K562 (cell line): Measurements from ENCODE around the gene GRK1. TPM values are rescaled to one million over a fixed set of nuclear protein-coding genes. Genes with fewer than 3 reads are reported as not detected.

Experiments used
- ATAC-seq: fragments of 200-7000 bp; cut with Tn5 transposase; 3 replicates; pipeline ENCODE4 v1.9.1; 2020; ENCODE audit warnings: moderate library complexity
- BruUV-seq: library from RNA; stranded (reverse); fragments of 400-500 nt; replicated peaks from 2 replicates; lab custom pipeline; 2021; lab: Mats Ljungman, UMichigan
- CTCF ChIA-PET: fragments of 300-600 bp; formaldehyde crosslinking; extraction: SDS; loops from one replicate; lab custom pipeline; 2021; ENCODE audit warnings: low intra/inter-chr PET ratio; lab: Yijun Ruan, JAX
- POLR2A ChIA-PET: fragments of 300-600, 350-650 bp; sonication (Branson Sonifier 250); formaldehyde crosslinking; extraction: SDS; loops from one replicate; lab custom pipeline; 2021; ENCODE audit warnings: antibody characterized with exemption, inconsistent platforms; lab: Yijun Ruan, JAX
- DNase-seq, 4 experiments: peaks; one replicate each; pipeline versions ENCODE4 v3.0.0 to v3.0.0-alpha.2; 2011 to 2018; ENCODE audit warnings: low spot score in 3 of 4, mixed read lengths in 3 of 4; ENCODE audit errors: extremely low read depth in 1 of 4
- FAIRE-seq: peaks from 2 replicates; lab custom pipeline; 2011; peaks lifted over from hg19 to GRCh38; lab: Jason Lieb, UNC
- H2AFZ ChIP-seq: 2 replicates; pipeline ENCODE4 v1.6.0; 2011; ENCODE audit warnings: low read depth, low read length, control low read depth, inconsistent platforms
- H3K27ac ChIP-seq: fragments of 200-600 bp; 3 replicates; pipeline ENCODE4 v1.8.0; 2011; ENCODE audit warnings: low read depth, mild to moderate bottlenecking, control low read depth, inconsistent platforms, low read length, moderate library complexity, mixed read lengths; ENCODE audit errors: extremely low read depth
- H3K27me3 ChIP-seq, 2 experiments: fragments of 300-600 bp in 1 of 2; 2 replicates in 1 of 2; 3 replicates in 1 of 2; pipeline versions ENCODE4 v1.6.0 to v1.8.0; 2011; ENCODE audit warnings: inconsistent platforms in 2 of 2, low read length in 2 of 2, mild to moderate bottlenecking in 1 of 2, mixed read lengths in 1 of 2, moderate library complexity in 1 of 2; ENCODE audit not compliant: control insufficient read depth in 2 of 2, insufficient read depth in 2 of 2
- H3K36me3 ChIP-seq: fragments of 300-600 bp; 3 replicates; pipeline ENCODE4 v1.8.0; 2011; ENCODE audit warnings: mild to moderate bottlenecking, low read length, inconsistent platforms; ENCODE audit not compliant: control insufficient read depth, insufficient read depth
- H3K4me1 ChIP-seq, 2 experiments: fragments of 200-600 bp in 1 of 2; replicated peaks in 1 of 2; 2 replicates in 1 of 2; 3 replicates in 1 of 2; pipeline versions ENCODE4 v1.5.1 to v1.8.0; 2011; ENCODE audit warnings: inconsistent platforms in 2 of 2, low read length in 2 of 2, mild to moderate bottlenecking in 1 of 2, mixed read lengths in 1 of 2, moderate library complexity in 1 of 2; ENCODE audit not compliant: control insufficient read depth in 2 of 2, insufficient read depth in 2 of 2
- H3K4me2 ChIP-seq: 2 replicates; pipeline ENCODE4 v1.6.1; 2011; ENCODE audit warnings: low read length, control low read depth, inconsistent platforms, mixed read lengths; ENCODE audit not compliant: insufficient read depth
- H3K4me3 ChIP-seq: fragments of 200-600 bp; sonication (generic), shearing (Covaris generic); 2 replicates; pipeline ENCODE4 v1.5.1; 2016; ENCODE audit warnings: control low read depth, inconsistent platforms
- H3K79me2 ChIP-seq: fragments of 200-600 bp; 3 replicates; pipeline ENCODE4 v1.8.0; 2011; ENCODE audit warnings: low read length, inconsistent platforms; ENCODE audit not compliant: control insufficient read depth, insufficient read depth
- H3K9ac ChIP-seq, 2 experiments: 2 replicates each; pipeline versions ENCODE4 v1.6.0 to v1.6.1; 2011; ENCODE audit warnings: low read depth in 2 of 2, low read length in 2 of 2, control low read depth in 1 of 2, inconsistent platforms in 1 of 2, mild to moderate bottlenecking in 1 of 2, mixed read lengths in 1 of 2; ENCODE audit not compliant: insufficient read depth in 1 of 2
- H3K9me1 ChIP-seq: one replicate; pipeline ENCODE4 v1.6.0; 2011; ENCODE audit warnings: inconsistent platforms, mild to moderate bottlenecking, low read length, moderate library complexity; ENCODE audit not compliant: control insufficient read depth, insufficient read depth
- H3K9me3 ChIP-seq: replicated peaks from 2 replicates; pipeline ENCODE4 v1.5.1; 2011; ENCODE audit warnings: low read depth, low read length, inconsistent platforms; ENCODE audit not compliant: control insufficient read depth, insufficient read depth
- H4K20me1 ChIP-seq: replicated peaks from 2 replicates; pipeline ENCODE4 v1.6.1; 2011; ENCODE audit warnings: low read length, inconsistent platforms, mixed read lengths; ENCODE audit not compliant: control insufficient read depth, insufficient read depth
- BDP1 ChIP-seq: IDR thresholded peaks from 3 replicates; pipeline ENCODE4 v1.6.1; 2011; ENCODE audit not compliant: insufficient read length, insufficient read depth
- CEBPZ ChIP-seq: fragments of 150-350 bp; IDR thresholded peaks from 2 replicates; pipeline ENCODE4 v1.6.1; 2014; ENCODE audit warnings: low read depth, mild to moderate bottlenecking, low read length, borderline replicate concordance
- ELF1 ChIP-seq: fragments of 200-800 bp; sonication (Bioruptor generic); IDR thresholded peaks from 2 replicates; pipeline ENCODE4 v1.6.1; 2016; ENCODE audit warnings: missing genetic modification characterization, missing compliant biosample characterization
- FOXK1 ChIP-seq: sonication (generic); formaldehyde crosslinking; IDR thresholded peaks from 2 replicates; pipeline ENCODE4 v1.8.0; 2022; ENCODE audit warnings: missing genetic modification reagents, mild to moderate bottlenecking, borderline replicate concordance
- IRF2 ChIP-seq: sonication (generic); formaldehyde crosslinking; IDR thresholded peaks from 2 replicates; pipeline ENCODE4 v1.8.1; 2022; ENCODE audit warnings: mild to moderate bottlenecking, missing genetic modification reagents
- MCM3 ChIP-seq: fragments of 450-650 bp; IDR thresholded peaks from 2 replicates; pipeline ENCODE4 v1.6.1; 2016
- POLR2G ChIP-seq: fragments of 200-400 bp; formaldehyde crosslinking; IDR thresholded peaks from 2 replicates; pipeline ENCODE4 v1.6.1; 2017; ENCODE audit warnings: low read depth, mild to moderate bottlenecking, antibody characterized with exemption, low read length, moderate library complexity
- PRMT5 ChIP-seq: sonication (generic); formaldehyde crosslinking; IDR thresholded peaks from 2 replicates; pipeline ENCODE4 v1.5.0; 2020; ENCODE audit warnings: missing genetic modification reagents
- RBM22 ChIP-seq: fragments of 200-400 bp; formaldehyde crosslinking; IDR thresholded peaks from 2 replicates; pipeline ENCODE4 v1.6.1; 2018; ENCODE audit warnings: low read length, low read depth; ENCODE audit not compliant: poor library complexity, severe bottlenecking
- SAP30 ChIP-seq: fragments of 200-600 bp; sonication (generic); IDR thresholded peaks from 2 replicates; pipeline ENCODE4 v1.6.1; 2012; ENCODE audit warnings: borderline replicate concordance, low read depth, mild to moderate bottlenecking, moderate library complexity, low read length, control low read depth, inconsistent platforms; ENCODE audit not compliant: insufficient read depth, poor library complexity, severe bottlenecking
- ZBTB11 ChIP-seq, 3 experiments: fragments of 200-800 bp in 1 of 3; fragments of 250-450 bp in 1 of 3; fragments of 450-650 bp in 1 of 3; sonication (Bioruptor Pico) in 1 of 3; sonication (Bioruptor generic) in 1 of 3; formaldehyde crosslinking in 1 of 3; IDR thresholded peaks; 2 replicates each; pipeline versions ENCODE4 v1.6.1 to v1.8.0; 2016 to 2022; ENCODE audit warnings: mild to moderate bottlenecking in 2 of 3, missing genetic modification characterization in 2 of 3, missing compliant biosample characterization in 1 of 3, moderate library complexity in 1 of 3
- ZNF717 ChIP-seq: fragments of 250-450 bp; sonication (Bioruptor Pico); IDR thresholded peaks from 2 replicates; pipeline ENCODE4 v1.5.0; 2021
- WGBS: fragments of 100-300 bp; shearing (Covaris generic); methylation state at CpG from one replicate; pipeline ENCODE4 v1.1.6; 2016; ENCODE audit warnings: low coverage, mixed read lengths; ENCODE audit not compliant: insufficient coverage; ENCODE audit errors: missing lambda C conversion rate; 5-methylcytosine and 5-hydroxymethylcytosine counted together
- in situ Hi-C: fragments of 300-500 bp; cut with MboI; formaldehyde crosslinking; loops from 4 replicates; pipeline ENCODE4 v1.15.0; 2018; ENCODE audit warnings: inconsistent platforms, mixed read lengths
- intact Hi-C: fragments of 100-400 bp; cut with micrococcal nuclease; formaldehyde crosslinking; loops from 2 replicates; pipeline ENCODE4 v1.14.2; 2022
- polyA plus RNA-seq, 8 experiments: library from polyadenylated mRNA; depleted of rRNA in 4 of 8; stranded (reverse) in 5 of 8; unstranded in 3 of 8; fragments of >200 nt; fragmentation: Nextera tagmentation in 2 of 8; fragmentation: Illumina TruSeq in 1 of 8; extraction: Ambion mirVana in 2 of 8; extraction: Trizol in 1 of 8; gene quantifications; 2 replicates each; pipeline versions ENCODE4 v1.2.1 to v1.2.3, GENCODE V29; 2011 to 2014; ENCODE audit warnings: inconsistent platforms in 1 of 8, missing spikeins in 1 of 8
- total RNA-seq, 7 experiments: library from RNA; depleted of rRNA in 6 of 7; stranded (reverse); fragments of >200 nt in 6 of 7; fragmentation: Illumina TruSeq in 2 of 7; extraction: Trizol in 2 of 7; gene quantifications; 2 replicates each; pipeline versions ENCODE4 v1.2.1 to v1.2.3, GENCODE V29; 2011 to 2021; ENCODE audit warnings: low replicate concordance in 1 of 7

GRK1 gene
- total and polyA plus RNA-seq, 9 of the 15 experiments (the other 6 are each of a cell fraction or from before 2014, with no cell fraction given), result 0.09 TPM; not detected in 8

GRCh38 chr13:113633485-113633873, 33.5 kb upstream of the GRK1 start:
- Histone ChIP-seq H3K27me3 (no peaks in the 10 kb centered on the region), H3K9ac (no peak overlapping the region), H4K20me1 (no peaks in the 10 kb centered on the region), H3K9me1 (no peaks in the 10 kb centered on the region), H3K9me3 (no peaks in the 10 kb centered on the region), H3K27ac (no peak overlapping the region), H3K79me2 (peaks cover 17% of the 10 kb centered on the region), H3K4me1 (no peaks in the 10 kb centered on the region), H2AFZ (no peak overlapping the region), H3K36me3 (peaks cover 96% of the 10 kb centered on the region), H3K4me2 (no peak overlapping the region), H3K4me3 (no peak overlapping the region)
- BruUV-seq, result no TSS peak
- CTCF ChIA-PET, result no interaction called here
- no peak for DNase-seq
- no peak for ATAC-seq
- in situ Hi-C loops (no loop called here), intact Hi-C loops (no loop called here)
- no peak for FAIRE-seq
- TF ChIP-seq FOXK1 (CRISPR knock-in tag), result no peak
- TF ChIP-seq IRF2 (CRISPR knock-in tag), result no peak
- no peak for TF ChIP-seq CEBPZ
- no peak for TF ChIP-seq ZBTB11 (CRISPR knock-in tag; IDR thresholded peaks at IDR 0.05)
- no peak for TF ChIP-seq PRMT5 (CRISPR knock-in tag)
- no peak for TF ChIP-seq BDP1
- TF ChIP-seq MCM3, result no peak
- no peak for TF ChIP-seq ZNF717
- TF ChIP-seq POLR2G, result 0 out of 2 replicates have a peak, but pooled peaks have one; percentile 35
- no peak for TF ChIP-seq ELF1
- TF ChIP-seq SAP30, result no peak
- TF ChIP-seq RBM22, result peak; percentile 52
- WGBS, result 96% methylated on average over 18 of the region's 18 CpGs
- POLR2A ChIA-PET, result no interaction called here
